MM.1S (cell line): ENCODE data around the gene MNAT1.

Experiments used
- CTCF ChIP-seq: fragments of 300-600 bp; sonication (generic); IDR thresholded peaks from 2 replicates; pipeline ENCODE4 v1.5.1; 2016; ENCODE audit warnings: antibody characterized with exemption, low read length, mixed read lengths
- EZH2 ChIP-seq: fragments of 300-600 bp; sonication (generic); optimal IDR thresholded peaks from 2 replicates; pipeline ENCODE3; 2017; ENCODE audit warnings: low read depth, mild to moderate bottlenecking, antibody characterized with exemption, low read length, mixed read lengths
- EZH2phosphoT487 ChIP-seq: fragments of 300-600 bp; sonication (generic); IDR thresholded peaks from 2 replicates; pipeline ENCODE4 v1.6.1; 2018; ENCODE audit warnings: antibody characterized with exemption, low read length

- no peak for TF ChIP-seq EZH2
- TF ChIP-seq EZH2phosphoT487, result no peak
- TF ChIP-seq CTCF, result no peak
Observed at GRCh38 chr14:60758885-60759284, 24.3 kb downstream of the MNAT1 start.
